Bronchial epithelial cell (primary cell): ENCODE data around the gene SERINC4. TPM values are rescaled to one million over a fixed set of nuclear protein-coding genes. Genes with fewer than 3 reads are reported as not detected.

Experiments used
- DNase-seq: peaks from one replicate; pipeline ENCODE4 v3.0.0-alpha.2; 2010; ENCODE audit warnings: low read depth
- FAIRE-seq: peaks from 2 replicates; lab custom pipeline; 2011; peaks lifted over from hg19 to GRCh38; lab: Jason Lieb, UNC
- H3K27me3 ChIP-seq: 2 replicates; pipeline ENCODE4 v1.5.1; 2011; ENCODE audit warnings: low read length; ENCODE audit not compliant: control insufficient read depth, insufficient read depth
- H3K36me3 ChIP-seq: 2 replicates; pipeline ENCODE4 v1.5.1; 2011; ENCODE audit warnings: low read length; ENCODE audit not compliant: control insufficient read depth, insufficient read depth
- H3K4me3 ChIP-seq: 2 replicates; pipeline ENCODE4 v1.5.1; 2011; ENCODE audit warnings: mild to moderate bottlenecking, low read depth, low read length, control low read depth
- CTCF ChIP-seq: IDR thresholded peaks from 2 replicates; pipeline ENCODE4 v1.5.1; 2011; ENCODE audit warnings: mild to moderate bottlenecking, moderate library complexity, low read length, control low read depth, inconsistent platforms; ENCODE audit not compliant: insufficient read depth, severe bottlenecking
- total RNA-seq: library from RNA; depleted of rRNA; stranded (reverse); fragments of >200 nt; gene quantifications from 2 replicates; pipeline ENCODE4 v1.2.1, GENCODE V29; 2014

Gene SERINC4
- total RNA-seq, 1 donor from 2014 or later, result not detected

- peak overlapping the region; percentile 92 for H3K4me3 ChIP-seq
- no peak for FAIRE-seq
- peak; percentile 27 for DNase-seq
Observed at GRCh38 chr15:43776101-43776717, 23.8 kb downstream of the SERINC4 start.

GRCh38 chr15:43775411-43775965, 24.5 kb downstream of the SERINC4 start:
- DNase-seq, result peak; percentile 85
- Histone ChIP-seq H3K27me3 (no peaks in the 10 kb centered on the region), H3K4me3 (peak overlapping the region; percentile 92), H3K36me3 (peaks cover 14% of the 10 kb centered on the region)
- peak; percentile 82 for TF ChIP-seq CTCF
- peak; percentile 77 for FAIRE-seq

More at GRCh38 chr15:43776101-43776717, 23.8 kb downstream of the SERINC4 start:
- no peaks in the 10 kb centered on the region for H3K27me3 ChIP-seq
- TF ChIP-seq CTCF, result no peak
- H3K36me3 ChIP-seq, result peaks cover 12% of the 10 kb centered on the region

GRCh38 chr15:43774062-43774461, 26.0 kb downstream of the SERINC4 start:
- Histone ChIP-seq H3K27me3 (no peaks in the 10 kb centered on the region), H3K4me3 (no peak overlapping the region), H3K36me3 (peaks cover 22% of the 10 kb centered on the region)
- TF ChIP-seq CTCF, result no peak
- FAIRE-seq (no peak), DNase-seq (no peak)

GRCh38 chr15:43772624-43773023, 27.4 kb downstream of the SERINC4 start:
- no peak for TF ChIP-seq CTCF
- H3K27me3 ChIP-seq, result no peaks in the 10 kb centered on the region
- H3K4me3 ChIP-seq, result no peak overlapping the region
- H3K36me3 ChIP-seq, result peaks cover 25% of the 10 kb centered on the region
- FAIRE-seq (no peak), DNase-seq (no peak)

- H3K36me3 ChIP-seq, result peaks cover 27% of the 10 kb centered on the region
- no peaks in the 10 kb centered on the region for H3K27me3 ChIP-seq
- no peak for TF ChIP-seq CTCF
- H3K4me3 ChIP-seq, result no peak overlapping the region
- FAIRE-seq, result no peak
- peak; percentile 33 for DNase-seq
Observed at GRCh38 chr15:43771816-43772215, 28.2 kb downstream of the SERINC4 start.
